ENCODE data around the gene MRTFB.
A peak's percentile ranks its signal among the peaks of the same experiment; 100 is the strongest.

MRTFB gene

GRCh38 chr16:14225457-14225856 lies 154.3 kb downstream of the MRTFB start:
- no peak for TF ChIP-seq CTCF (conservative IDR thresholded peaks at IDR 0.05)
- H3K27ac ChIP-seq, result no peak overlapping the region

- no peak for TF ChIP-seq CTCF (conservative IDR thresholded peaks at IDR 0.05)
- H3K27ac ChIP-seq, result peak overlapping the region; percentile 16; the same call in 1 of the 2 replicates
Measured at GRCh38 chr16:14232106-14232864, 161.2 kb downstream of the MRTFB start.

- H3K27ac ChIP-seq, result no peak overlapping the region
- no peak for TF ChIP-seq CTCF (conservative IDR thresholded peaks at IDR 0.05)
Measured at GRCh38 chr16:14236401-14236800, 165.3 kb downstream of the MRTFB start.

- no peak overlapping the region for H3K27ac ChIP-seq
- TF ChIP-seq CTCF (conservative IDR thresholded peaks at IDR 0.05), result no peak
Measured at GRCh38 chr16:14238756-14239155, 167.6 kb downstream of the MRTFB start.

GRCh38 chr16:14239791-14240190 lies 168.7 kb downstream of the MRTFB start:
- no peak overlapping the region for H3K27ac ChIP-seq
- no peak for TF ChIP-seq CTCF (conservative IDR thresholded peaks at IDR 0.05)

- TF ChIP-seq CTCF (conservative IDR thresholded peaks at IDR 0.05), result no peak
- no peak overlapping the region for H3K27ac ChIP-seq
Measured at GRCh38 chr16:14240219-14240843, 169.2 kb downstream of the MRTFB start.

- no peak for TF ChIP-seq CTCF (conservative IDR thresholded peaks at IDR 0.05)
- no peak overlapping the region for H3K27ac ChIP-seq
Measured at GRCh38 chr16:14240964-14241363, 169.8 kb downstream of the MRTFB start.

Measured in VCaP (cell line).